Measurements from ENCODE around the gene UBXN6.

The UBXN6 gene

DNA sequence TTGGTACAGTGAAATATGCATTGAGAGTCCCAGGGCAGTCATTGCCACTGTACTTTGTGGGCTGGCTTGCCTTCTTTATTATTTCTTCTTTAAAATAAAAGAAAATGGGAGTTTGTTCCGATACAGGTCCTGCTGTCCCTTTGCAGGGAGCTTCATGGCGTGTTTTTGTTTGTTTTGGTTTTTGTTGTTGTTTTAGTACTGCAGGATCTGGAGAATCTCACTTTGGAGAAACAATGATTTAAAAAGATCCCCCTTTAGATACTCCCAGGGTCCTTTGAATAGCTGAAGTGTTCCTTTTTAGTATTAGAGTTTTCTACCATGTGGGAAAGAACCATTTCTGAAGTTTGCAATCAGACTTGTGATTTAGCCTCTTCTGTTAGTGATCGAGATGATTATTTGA is 44.0 kb downstream of the UBXN6 start:
- DNase-seq (ENCODE audit: insufficient read length, low spot score): no peak
- FAIRE-seq: no peak

DNA sequence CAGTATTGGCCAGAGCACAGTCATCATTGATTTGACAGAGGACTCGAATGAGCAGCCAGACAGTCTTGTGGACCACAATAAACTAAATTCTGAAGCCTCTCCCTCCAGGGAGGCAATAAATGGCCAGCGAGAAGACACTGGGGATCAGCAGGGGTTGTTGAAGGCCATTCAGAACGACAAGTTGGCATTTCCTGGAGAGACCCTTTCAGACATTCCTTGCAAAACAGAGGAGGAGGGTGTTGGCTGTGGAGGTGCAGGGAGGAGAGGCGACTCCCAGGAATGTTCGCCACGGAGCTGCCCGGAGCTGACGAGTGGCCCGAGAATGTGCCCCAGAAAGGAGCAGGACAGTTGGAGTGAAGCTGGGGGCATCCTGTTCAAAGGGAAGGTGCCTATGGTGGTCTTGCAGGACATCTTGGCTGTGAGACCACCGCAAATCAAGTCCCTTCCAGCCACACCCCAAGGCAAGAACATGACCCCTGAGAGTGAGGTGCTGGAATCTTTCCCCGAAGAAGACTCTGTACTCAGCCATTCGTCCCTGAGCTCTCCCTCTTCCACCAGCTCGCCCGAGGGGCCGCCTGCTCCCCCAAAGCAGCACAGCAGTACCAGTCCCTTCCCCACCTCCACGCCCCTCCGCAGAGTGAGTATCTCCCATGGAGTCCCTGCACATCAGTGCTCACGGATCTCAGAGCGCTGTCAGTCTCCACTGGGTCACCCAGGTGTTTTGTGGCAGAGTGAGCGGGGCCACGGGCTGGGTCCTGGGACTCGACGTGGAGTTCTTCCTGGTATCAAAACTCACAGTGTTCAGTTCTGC is 48.3 kb downstream of the UBXN6 start:
- DNase-seq (ENCODE audit: insufficient read length, low spot score) (no peak), FAIRE-seq (no peak)

- DNase-seq (ENCODE audit: insufficient read length, low spot score): no peak
- FAIRE-seq: no peak
Measured at GRCh38 chr19:4406626-4407025, 51.0 kb downstream of the UBXN6 start.

DNA sequence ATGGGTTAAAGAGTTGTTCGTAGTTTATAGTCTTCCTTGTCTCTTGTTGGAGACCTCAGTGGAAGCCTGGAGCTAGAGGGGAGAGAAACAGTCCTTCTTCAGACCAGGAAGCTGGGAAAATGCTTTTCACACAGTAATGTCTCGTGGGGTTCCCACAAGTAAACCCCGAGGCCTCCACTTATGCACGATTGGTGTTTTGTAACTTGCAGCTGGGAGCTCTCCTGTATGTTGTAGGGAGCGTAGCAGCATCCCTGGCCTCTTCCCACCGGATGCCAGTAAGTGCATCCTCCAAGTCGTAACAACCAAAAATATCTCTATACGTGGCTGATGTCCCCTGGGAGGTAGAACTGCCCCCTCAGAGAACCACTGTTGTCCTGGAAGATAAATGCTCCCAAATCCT is 51.6 kb downstream of the UBXN6 start:
- no peak for FAIRE-seq
- DNase-seq (ENCODE audit: insufficient read length, low spot score): no peak

- FAIRE-seq (no peak), DNase-seq (ENCODE audit: insufficient read length, low spot score) (no peak)
Measured at GRCh38 chr19:4403005-4403761, 54.4 kb downstream of the UBXN6 start.

GRCh38 chr19:4402171-4403004 is 55.2 kb downstream of the UBXN6 start, which contains the start of gene CHAF1A:
TSS of gene CHAF1A (plus strand) at chr19:4402640. CDS start at chr19:4402763, 123 bp downstream.
- peak; percentile 82 for FAIRE-seq
- peak; percentile 99 for DNase-seq (ENCODE audit: insufficient read length, low spot score)

GRCh38 chr19:4401769-4402170 is 55.8 kb downstream of the UBXN6 start:
- DNase-seq (ENCODE audit: insufficient read length, low spot score) (no peak), FAIRE-seq (no peak)

- FAIRE-seq (peak; percentile 16), DNase-seq (ENCODE audit: insufficient read length, low spot score) (peak; percentile 71)
Measured at GRCh38 chr19:4400135-4400936, 57.3 kb downstream of the UBXN6 start, which contains the start of gene SH3GL1. TSS of gene SH3GL1 (minus strand) at chr19:4400547. CDS start at chr19:4400368, 179 bp downstream.

- DNase-seq (ENCODE audit: insufficient read length, low spot score) (no peak), FAIRE-seq (no peak)
Measured at GRCh38 chr19:4399812-4400134, 57.8 kb downstream of the UBXN6 start.

- DNase-seq (ENCODE audit: insufficient read length, low spot score) (no peak), FAIRE-seq (no peak)
Measured at GRCh38 chr19:4396949-4397783, 60.4 kb downstream of the UBXN6 start.
